SK-N-SH treated with all-trans-retinoic acid at 6 μM for 48 hours (cell line): ENCODE data around the gene ATMIN.
A peak's percentile ranks its signal among the peaks of the same experiment; 100 is the strongest.

Experiments used
- ATAC-seq: fragments of 200-7000 bp; cut with Tn5 transposase; 3 replicates; pipeline ENCODE4 v1.9.1; 2020; ENCODE audit warnings: mild to moderate bottlenecking, moderate library complexity
- BACH2 ChIP-seq: fragments of 250-450 bp; sonication (Bioruptor Pico); IDR thresholded peaks from 2 replicates; pipeline ENCODE4 v1.9.0; 2021; ENCODE audit warnings: mild to moderate bottlenecking, borderline replicate concordance
- CSDC2 ChIP-seq: fragments of 250-450 bp; sonication (Bioruptor Pico); IDR thresholded peaks from 2 replicates; pipeline ENCODE4 v1.5.0; 2020; ENCODE audit warnings: mild to moderate bottlenecking, moderate library complexity
- CSRNP3 ChIP-seq: fragments of 250-450 bp; sonication (Bioruptor Pico); IDR thresholded peaks from 2 replicates; pipeline ENCODE4 v1.5.1; 2021; ENCODE audit warnings: mild to moderate bottlenecking, moderate library complexity
- ESRRG ChIP-seq: fragments of 250-450 bp; sonication (Bioruptor Pico); IDR thresholded peaks from 2 replicates; pipeline ENCODE4 v1.6.1; 2021; ENCODE audit warnings: mild to moderate bottlenecking
- GLIS3 ChIP-seq: fragments of 250-450 bp; sonication (Bioruptor Pico); IDR thresholded peaks from 2 replicates; pipeline ENCODE4 v1.5.0; 2020; ENCODE audit warnings: mild to moderate bottlenecking, moderate library complexity
- ISL1 ChIP-seq: fragments of 250-450 bp; sonication (Bioruptor Pico); IDR thresholded peaks from 2 replicates; pipeline ENCODE4 v2.1.2; 2022; ENCODE audit warnings: mild to moderate bottlenecking, moderate library complexity
- PATZ1 ChIP-seq: fragments of 250-450 bp; sonication (Bioruptor Pico); IDR thresholded peaks from 2 replicates; pipeline ENCODE4 v1.8.0; 2020; ENCODE audit warnings: mild to moderate bottlenecking, moderate library complexity, borderline replicate concordance
- POU6F1 ChIP-seq: fragments of 250-450 bp; sonication (Bioruptor Pico); IDR thresholded peaks from 2 replicates; pipeline ENCODE4 v1.8.0; 2021; ENCODE audit warnings: low read depth, mild to moderate bottlenecking, moderate library complexity, borderline replicate concordance
- PPARA ChIP-seq: fragments of 250-450 bp; sonication (Bioruptor Pico); IDR thresholded peaks from 2 replicates; pipeline ENCODE4 v1.5.0; 2020; ENCODE audit warnings: mild to moderate bottlenecking, borderline replicate concordance
- RARB ChIP-seq: fragments of 250-450 bp; sonication (Bioruptor Pico); IDR thresholded peaks from 2 replicates; pipeline ENCODE4 v1.8.0; 2021; ENCODE audit warnings: mild to moderate bottlenecking, moderate library complexity
- SNAI2 ChIP-seq: fragments of 250-450 bp; sonication (Bioruptor Pico); IDR thresholded peaks from 2 replicates; pipeline ENCODE4 v1.5.0; 2020; ENCODE audit warnings: mild to moderate bottlenecking, moderate library complexity
- TCF4 ChIP-seq: fragments of 250-450 bp; sonication (Bioruptor Pico); IDR thresholded peaks from 2 replicates; pipeline ENCODE4 v1.8.0; 2021; ENCODE audit warnings: mild to moderate bottlenecking, moderate library complexity, borderline replicate concordance
- TOX ChIP-seq: fragments of 250-450 bp; sonication (Bioruptor Pico); IDR thresholded peaks from 2 replicates; pipeline ENCODE4 v1.8.0; 2021; ENCODE audit warnings: mild to moderate bottlenecking, moderate library complexity, borderline replicate concordance
- TSHZ2 ChIP-seq: fragments of 250-450 bp; sonication (Bioruptor Pico); IDR thresholded peaks from 2 replicates; pipeline ENCODE4 v1.5.0; 2020; ENCODE audit warnings: mild to moderate bottlenecking, moderate library complexity
- ZC3H10 ChIP-seq: fragments of 250-450 bp; sonication (Bioruptor Pico); IDR thresholded peaks from 2 replicates; pipeline ENCODE4 v1.5.1; 2021; ENCODE audit warnings: mild to moderate bottlenecking, moderate library complexity
- ZFP3 ChIP-seq: fragments of 250-450 bp; sonication (Bioruptor Pico); IDR thresholded peaks from 2 replicates; pipeline ENCODE4 v1.5.0; 2020; ENCODE audit warnings: mild to moderate bottlenecking, moderate library complexity
- ZFP30 ChIP-seq: fragments of 450-650 bp; formaldehyde crosslinking; IDR thresholded peaks from 2 replicates; pipeline ENCODE4 v1.5.0; 2022; ENCODE audit warnings: mild to moderate bottlenecking, moderate library complexity
- ZNF70 ChIP-seq: fragments of 450-650 bp; formaldehyde crosslinking; IDR thresholded peaks from 2 replicates; pipeline ENCODE4 v1.5.0; 2020; ENCODE audit warnings: mild to moderate bottlenecking, moderate library complexity
- ZNF8 ChIP-seq: fragments of 450-650 bp; formaldehyde crosslinking; IDR thresholded peaks from 2 replicates; pipeline ENCODE4 v1.5.0; 2020; ENCODE audit warnings: mild to moderate bottlenecking, moderate library complexity

The ATMIN gene

GRCh38 chr16:81003064-81003463, 32.6 kb upstream of the ATMIN start:
- ATAC-seq = no peak

GRCh38 chr16:81003610-81004460, 31.8 kb upstream of the ATMIN start:
- no peak for TF ChIP-seq POU6F1 (CRISPR knock-in tag)
- TF ChIP-seq TSHZ2 = no peak
- no peak for TF ChIP-seq BACH2 (CRISPR knock-in tag)
- no peak for TF ChIP-seq TOX (CRISPR knock-in tag)
- no peak for TF ChIP-seq ESRRG (CRISPR knock-in tag)
- no peak for TF ChIP-seq ZFP3
- no peak for TF ChIP-seq GLIS3
- no peak for TF ChIP-seq ZC3H10
- TF ChIP-seq SNAI2 (CRISPR knock-in tag) = no peak
- TF ChIP-seq CSRNP3 = no peak
- no peak for TF ChIP-seq ZNF8
- ATAC-seq = no peak

More at GRCh38 chr16:81003064-81003463, 32.6 kb upstream of the ATMIN start:
- TF ChIP-seq ISL1 (CRISPR knock-in tag) = no peak
- no peak for TF ChIP-seq PATZ1 (CRISPR knock-in tag)
- TF ChIP-seq ZFP30 (CRISPR knock-in tag) = no peak
- no peak for TF ChIP-seq CSDC2
- TF ChIP-seq BACH2 (CRISPR knock-in tag) = no peak
- TF ChIP-seq GLIS3 = no peak
- no peak for TF ChIP-seq SNAI2 (CRISPR knock-in tag)
- TF ChIP-seq CSRNP3 = no peak
- no peak for TF ChIP-seq RARB (CRISPR knock-in tag)
- TF ChIP-seq PPARA (CRISPR knock-in tag) = no peak
- TF ChIP-seq TOX (CRISPR knock-in tag) = no peak
- no peak for TF ChIP-seq ZNF70 (CRISPR knock-in tag)
- no peak for TF ChIP-seq ZC3H10

- 0 out of 3 replicates have a peak, but pooled peaks have one; percentile 10 for ATAC-seq
- TF ChIP-seq TCF4 (CRISPR knock-in tag) = no peak
- TF ChIP-seq PPARA (CRISPR knock-in tag) = no peak
- no peak for TF ChIP-seq CSRNP3
- TF ChIP-seq RARB (CRISPR knock-in tag) = no peak
Observed at GRCh38 chr16:81004646-81005353, 30.8 kb upstream of the ATMIN start.
